ENCODE measurements around the gene IL5RA.

Gene IL5RA

DNA sequence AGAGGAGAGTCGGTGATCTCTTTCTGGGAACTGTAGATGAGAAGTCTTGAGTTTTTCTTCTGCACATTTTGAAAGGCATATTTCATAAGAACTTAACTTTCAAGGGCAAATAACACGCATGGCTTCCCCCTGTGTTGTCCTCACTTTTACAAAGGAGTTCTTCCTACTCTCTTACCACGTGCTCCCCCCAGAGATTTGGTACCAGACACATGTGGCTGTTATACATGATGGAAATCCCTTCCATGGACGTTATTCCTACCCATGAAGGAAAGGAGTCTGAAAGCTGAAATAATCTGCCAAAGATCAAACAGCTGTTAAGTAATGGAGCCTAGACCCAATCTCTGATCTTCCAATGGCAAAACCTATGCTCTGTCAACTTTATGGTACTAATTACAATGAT, 4.4 kb downstream of the IL5RA start:
- no peak for DNase-seq

DNA sequence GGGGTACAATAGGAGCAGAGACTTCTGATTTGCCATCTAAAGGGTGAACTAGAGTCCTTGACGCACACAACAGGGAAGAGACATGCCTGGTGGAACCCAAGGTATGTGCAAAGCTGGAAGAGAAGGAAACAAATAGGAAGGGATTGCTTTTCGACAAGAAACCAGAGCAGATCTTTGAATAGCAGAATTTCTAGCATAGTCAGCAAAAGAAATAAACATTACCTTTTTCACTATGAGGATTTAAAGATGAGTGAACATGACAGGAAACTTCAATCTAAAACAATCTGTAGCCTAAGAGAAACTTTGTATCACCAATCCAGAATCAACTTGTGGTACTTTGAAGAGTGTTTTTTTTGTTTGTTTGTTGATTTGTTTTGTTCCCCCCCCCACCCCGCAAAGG, 4.9 kb downstream of the IL5RA start:
- DNase-seq = no peak

DNA sequence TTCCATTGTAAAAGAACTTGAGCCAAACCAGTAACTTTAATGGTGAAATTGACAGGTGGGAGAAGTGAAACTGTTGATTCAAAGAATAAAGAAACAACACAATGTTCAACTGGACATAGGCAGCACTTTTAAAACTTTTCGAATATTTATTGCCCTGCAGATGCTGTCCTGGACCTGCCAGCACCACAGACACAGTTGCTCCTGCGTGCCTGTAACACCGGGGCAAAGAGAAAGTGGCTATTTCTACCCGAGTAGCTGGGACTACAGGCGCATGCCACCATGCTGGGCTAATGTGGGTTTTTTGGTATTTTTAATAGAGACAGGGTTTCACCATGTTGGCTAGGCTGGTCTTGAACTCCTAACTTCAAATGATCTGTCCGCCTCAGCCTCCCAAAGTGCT, 7.4 kb downstream of the IL5RA start:
- DNase-seq = no peak

DNA sequence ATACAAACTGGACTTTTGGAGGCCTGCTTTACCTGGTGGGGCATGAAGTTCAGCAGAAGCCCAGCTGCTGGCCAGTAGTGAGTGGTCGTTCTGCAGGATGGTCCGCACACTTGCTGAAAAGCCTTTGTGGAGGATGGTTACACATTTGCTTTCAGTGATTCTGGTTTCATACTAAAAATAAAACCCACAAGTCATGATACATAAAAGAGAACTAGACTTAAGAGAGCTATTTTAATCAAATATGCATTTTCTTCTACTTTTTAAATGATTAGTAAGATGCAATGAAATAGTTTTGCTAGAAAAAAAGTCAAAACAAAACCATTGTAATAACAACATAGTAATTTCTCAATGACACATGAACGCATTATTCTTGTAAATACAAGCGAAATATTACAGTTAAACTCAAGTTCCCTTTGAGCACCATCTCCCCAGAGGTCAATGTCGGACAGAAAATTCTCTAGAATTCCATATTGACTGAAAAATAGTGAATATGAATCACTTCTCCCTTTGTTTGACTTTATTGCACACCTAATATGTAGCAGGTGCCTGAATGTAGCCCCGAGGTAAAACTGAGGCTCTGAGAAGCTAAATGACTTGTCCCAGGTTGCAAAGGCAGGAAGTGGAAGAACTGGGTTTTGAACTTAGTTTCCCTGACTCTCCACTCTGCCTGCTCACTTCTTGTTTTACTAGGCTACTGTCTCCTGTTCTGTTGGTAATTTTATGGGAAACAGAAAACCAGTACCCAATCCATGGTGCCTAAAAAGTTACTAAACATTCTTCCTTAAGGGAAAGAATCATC, 8.3 kb downstream of the IL5RA start:
- DNase-seq = no peak

DNA sequence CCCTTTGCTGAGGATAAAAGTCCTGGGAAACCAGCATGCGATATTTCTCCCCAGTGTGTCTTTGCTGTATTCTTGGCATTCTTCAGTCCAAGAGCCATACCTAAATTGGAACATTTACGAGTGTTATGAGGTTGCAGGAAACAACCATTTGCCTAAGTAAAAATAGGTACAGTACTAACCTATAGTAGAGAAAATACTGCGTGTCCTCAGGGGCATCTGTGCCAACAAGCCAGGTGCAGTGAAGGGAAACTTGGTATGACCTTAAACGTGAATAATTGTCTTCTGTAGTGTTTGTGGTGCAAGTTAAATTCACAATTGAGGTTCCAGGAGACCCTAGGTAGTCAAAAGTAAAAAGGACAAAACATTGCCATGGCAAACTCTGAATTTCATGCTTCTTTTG, 12.2 kb downstream of the IL5RA start:
- no peak for DNase-seq

DNA sequence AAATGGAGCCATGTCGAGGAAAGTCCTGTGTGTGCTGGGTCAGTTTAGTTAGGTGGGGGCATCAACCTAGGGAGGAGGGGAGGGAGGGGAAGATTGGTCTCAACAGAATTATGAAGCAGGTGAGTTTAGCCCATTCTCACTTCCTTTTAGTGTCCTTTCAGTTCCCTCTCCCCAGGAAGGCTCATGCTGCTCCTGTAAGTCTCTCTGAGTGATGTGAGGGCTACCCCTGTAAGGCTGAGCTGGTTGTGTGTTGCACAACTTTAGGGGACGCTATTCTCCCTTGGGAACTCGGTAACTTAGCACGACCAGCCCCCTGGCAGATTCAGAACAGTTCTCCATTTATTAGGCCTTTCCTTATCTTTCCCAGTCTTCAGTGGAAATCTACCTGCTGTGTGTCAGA, 21.2 kb downstream of the IL5RA start:
- DNase-seq = no peak

DNA sequence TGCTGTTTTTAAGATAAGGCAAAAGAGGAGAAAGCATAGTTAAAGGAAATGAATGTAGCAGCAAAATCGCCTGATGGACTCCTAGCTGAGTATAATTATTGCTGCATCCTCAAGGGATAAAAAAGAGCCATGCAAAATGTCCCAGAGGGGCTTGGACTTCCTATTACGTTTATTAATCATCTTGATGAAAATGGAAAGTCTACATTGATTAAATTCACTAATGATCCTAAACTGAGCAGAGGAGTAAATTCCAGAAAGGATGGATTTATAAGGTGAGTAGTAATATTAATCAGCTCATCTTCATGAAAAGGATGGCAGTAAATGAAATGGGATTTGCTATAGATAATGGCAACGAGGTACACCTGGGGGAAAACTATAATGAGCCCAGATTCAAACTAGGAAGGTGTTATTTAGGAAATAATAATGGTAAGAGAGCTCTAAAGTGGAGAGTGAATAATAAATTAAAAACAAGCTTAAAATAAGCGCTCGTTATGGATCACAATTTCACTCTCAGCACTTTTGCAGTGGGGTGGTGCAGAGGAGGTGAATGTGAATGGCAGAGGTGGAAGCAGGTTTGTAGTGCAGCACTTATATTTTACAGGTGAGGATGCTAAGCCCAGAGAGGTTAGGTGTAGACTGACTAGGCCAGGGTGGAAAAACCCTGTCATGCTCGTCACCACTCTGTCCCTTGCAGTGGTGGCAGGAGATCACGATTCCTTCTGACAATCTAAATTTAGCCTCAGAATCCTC, 22.3 kb downstream of the IL5RA start:
- DNase-seq = no peak

DNA sequence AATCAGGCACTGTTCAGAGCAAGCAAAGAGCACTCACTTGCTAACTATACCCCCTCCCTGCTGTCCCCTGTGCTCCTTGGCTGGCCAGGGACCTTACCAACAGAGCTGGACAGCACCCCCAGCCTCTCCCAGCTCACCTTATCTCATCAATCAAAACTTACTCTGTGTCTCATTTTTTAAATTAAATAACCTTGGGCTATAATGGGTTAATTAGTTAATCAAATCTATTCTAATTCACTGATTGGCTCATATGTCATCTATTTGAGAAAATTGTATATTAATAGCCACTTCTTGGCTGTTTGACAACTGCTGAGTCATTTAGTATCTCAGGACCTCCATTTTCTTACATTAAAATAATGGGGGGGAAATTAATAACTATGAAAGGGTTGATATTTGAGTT, 22.9 kb downstream of the IL5RA start:
- no peak for DNase-seq

DNA sequence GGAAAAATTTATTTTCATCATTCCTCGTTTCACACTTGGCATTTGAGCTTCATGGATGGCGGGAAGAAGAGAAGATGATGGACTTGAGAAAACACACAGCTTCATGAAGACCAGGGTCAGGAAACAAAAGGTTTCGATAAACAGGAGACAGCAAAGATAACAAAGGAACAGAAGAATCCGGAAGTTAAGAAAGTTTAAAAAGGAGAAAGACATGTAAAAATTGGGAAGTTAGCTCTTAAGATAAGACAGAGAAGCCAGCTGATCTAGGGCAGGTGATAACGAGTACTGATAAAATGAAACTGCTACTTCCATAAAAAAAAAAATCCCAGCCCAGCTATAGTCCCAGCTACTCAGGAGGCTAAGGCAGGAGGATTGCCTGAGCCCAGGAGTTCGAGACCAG, 23.9 kb downstream of the IL5RA start:
- no peak for DNase-seq

DNA sequence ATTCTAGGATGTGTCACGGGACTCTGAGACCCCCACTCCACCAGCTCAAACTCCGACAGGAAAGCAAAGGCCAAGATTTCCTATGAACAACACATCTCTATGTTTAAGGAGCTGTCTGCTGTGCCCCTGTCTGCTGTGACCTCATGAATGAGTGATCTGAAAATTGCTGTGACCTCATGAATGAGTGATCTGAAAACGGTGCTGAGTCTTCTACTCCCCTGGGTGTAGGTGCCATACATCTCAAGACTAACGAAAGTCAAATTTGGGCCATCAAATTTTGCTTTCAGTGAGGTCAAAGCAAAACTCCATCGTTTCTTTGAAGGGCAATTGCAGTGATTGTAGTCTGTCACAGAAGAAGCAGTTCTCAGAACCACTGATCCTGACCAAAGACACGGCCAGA, 24.4 kb downstream of the IL5RA start:
- DNase-seq = no peak

DNA sequence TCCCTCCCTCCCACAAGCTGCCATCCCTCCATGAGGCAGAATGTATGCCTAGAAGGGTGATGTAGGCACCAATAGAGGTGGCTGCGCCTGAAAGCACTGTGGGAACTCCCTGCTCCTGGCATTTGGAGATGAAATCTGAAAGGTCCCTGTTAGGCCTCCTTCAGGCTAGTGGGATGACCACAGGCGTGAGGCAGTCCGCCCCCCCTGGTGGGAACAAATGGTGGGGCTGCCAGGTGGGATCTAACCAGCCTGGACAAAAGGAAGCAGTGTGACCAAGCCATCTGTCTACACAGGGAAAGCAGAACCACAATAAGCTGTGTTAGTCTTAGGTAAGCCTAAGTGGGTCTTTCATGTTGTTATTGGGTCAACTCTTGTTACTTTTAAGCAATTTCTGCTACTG, 25.3 kb downstream of the IL5RA start:
- DNase-seq = no peak

DNA sequence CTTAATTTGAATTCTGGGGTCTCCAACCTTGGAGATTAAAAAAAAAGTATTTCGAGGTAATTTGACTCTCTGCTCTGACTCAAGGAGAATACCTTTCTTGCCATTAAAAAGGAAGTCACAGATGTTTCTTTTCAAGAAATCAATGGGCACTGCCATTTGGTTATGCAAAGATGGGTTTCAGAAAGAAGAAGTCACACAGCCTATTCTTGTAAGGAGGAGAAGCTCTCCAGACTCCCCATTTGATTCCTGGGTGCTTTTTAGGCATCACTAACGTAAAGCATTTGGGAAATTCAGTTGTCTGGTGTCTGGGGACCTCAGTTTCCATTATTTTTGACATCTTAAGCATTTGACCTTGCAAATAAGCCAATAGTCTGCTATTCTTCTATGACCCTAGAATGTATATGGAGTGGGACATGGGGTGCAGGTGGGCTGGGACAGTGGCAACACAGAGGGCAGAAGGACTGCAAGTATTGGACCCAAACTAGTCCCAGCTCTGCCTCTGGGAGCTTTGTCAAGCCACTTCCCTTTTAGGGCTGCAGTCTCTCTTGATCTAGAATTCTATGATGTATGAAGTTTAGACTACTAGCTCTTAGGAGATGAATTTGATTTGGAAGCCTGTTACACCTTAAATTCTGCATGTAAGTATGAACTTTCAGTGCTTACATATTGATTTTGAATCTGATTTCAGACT, 27.8 kb downstream of the IL5RA start:
- no peak for DNase-seq

DNA sequence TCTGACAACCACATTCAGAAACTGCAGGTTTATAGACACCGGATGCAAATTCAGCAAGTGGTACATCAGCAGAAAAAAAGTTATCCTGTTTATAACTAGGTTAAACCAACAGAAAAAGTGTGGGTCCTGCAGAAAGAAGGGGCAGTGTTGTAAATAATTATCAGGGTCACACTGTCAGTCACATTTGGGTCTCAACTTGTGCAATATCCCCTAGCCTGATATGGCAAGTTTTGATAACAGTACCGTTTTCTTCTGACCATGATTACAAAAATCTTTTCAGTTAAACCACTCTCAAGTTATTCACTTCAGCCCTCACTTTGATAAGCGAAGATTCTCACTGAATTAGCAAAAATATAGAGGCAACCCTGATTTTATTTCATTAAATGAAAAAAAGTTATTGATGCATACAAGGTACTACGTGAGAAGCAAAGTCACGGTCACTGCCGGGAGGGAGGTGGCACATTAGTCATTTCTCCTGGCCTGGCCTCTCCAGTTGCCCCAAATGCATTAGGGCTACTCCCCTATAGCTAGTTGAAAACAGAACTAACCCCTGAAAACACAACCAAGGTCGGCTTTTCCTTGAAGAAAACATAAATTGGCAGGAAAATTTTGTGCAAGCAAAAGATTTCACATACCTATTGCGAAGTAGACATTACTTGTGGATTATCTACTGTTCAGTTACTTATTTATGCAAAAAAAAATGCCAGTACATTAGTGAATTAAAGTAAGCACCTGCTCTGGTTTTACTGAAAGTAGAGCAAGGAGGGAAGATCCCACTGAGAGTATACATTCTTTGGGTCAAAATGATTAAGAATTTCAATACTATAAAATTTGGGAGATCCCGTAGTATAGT, 28.6 kb downstream of the IL5RA start:
- DNase-seq = no peak

DNA sequence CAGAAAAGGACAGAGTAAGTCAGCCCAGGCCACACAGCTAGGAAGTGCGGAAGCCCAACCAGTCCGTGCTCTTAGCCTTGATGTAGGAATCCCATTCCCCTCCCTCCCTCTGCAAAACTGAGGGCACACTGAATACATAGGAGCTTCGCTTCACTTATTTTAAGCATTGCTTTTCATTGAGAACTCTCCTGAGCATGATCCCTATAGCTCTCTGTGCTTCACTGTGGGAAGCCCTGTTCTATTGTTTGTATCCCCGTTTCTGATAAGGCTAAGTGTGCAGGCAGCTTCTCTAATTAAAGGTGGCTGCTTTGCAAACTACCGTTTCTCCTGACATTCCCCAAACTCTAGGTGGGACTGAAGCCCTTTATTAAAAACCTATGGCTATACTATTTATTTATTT, 29.9 kb downstream of the IL5RA start:
- no peak for DNase-seq

DNA sequence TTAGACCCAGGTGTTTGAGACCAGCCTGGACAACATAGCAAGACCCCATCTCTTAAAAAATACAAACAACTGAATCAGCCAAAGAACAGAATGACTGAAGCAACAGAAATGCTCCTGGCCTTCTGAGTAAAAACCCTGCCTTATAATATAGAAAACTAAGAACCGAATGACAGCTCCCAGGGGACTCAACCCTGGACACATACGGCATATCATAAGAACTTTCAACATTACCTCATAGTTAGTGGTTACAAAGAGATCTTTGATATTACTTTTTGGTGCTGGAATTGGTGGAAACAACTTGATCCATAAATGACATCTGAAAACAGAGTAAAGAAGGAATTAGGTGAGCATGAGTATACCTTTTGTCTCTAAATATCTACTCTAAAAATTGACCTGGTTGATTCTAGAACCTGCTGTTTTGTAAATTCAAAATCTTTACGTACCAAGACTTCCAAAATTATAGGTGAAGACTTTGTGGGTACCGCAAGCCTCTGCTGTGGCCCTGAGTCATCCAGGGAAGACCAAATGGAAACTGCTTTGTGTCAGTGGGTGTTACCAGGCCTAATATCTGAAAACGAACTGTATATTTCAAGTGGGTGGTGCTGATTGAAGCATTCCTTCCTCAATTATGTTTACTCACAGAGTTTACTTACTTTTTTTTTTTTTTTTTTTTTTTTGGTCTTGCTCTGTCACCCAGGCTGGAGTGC, 35.5 kb downstream of the IL5RA start:
- no peak for DNase-seq

DNA sequence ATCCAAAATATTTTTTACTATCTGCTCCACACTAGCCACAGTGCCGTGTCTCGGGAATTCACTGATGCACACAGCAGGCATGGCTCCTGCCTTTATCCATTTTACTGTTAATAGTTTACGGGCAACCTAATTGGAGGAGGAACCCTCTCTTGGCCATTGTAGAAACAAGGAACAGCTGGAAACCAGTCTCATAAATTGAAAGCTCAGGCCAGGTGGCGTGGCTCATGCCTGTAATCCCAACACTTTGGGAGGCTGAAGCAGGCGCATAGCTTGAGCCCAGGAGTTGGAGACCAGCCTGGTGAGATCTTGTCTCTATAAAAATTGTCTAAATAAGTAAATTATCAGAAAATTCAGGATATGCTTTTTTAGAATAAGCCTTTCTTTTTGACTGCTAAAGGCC, 39.0 kb downstream of the IL5RA start:
- DNase-seq = no peak

DNA sequence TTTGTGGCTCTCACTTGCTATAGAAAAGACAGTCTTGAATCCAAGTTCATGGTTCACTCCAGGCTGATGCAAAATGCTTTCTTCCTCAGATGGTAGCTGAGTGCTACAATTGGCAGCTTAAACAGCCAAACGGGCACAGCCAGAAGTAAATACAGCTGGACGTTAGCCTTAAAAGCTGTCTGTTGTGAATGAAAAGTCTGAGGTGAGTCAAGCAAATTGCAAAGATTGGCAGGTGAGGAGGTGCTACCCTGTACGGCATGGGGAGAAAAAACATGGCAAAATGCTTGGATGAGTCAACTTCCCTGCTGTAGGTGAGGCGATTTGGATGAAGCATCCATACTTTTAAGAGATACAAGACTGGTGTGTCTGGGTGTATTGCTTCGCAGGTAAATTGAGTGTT, 40.5 kb downstream of the IL5RA start:
- DNase-seq = no peak

DNA sequence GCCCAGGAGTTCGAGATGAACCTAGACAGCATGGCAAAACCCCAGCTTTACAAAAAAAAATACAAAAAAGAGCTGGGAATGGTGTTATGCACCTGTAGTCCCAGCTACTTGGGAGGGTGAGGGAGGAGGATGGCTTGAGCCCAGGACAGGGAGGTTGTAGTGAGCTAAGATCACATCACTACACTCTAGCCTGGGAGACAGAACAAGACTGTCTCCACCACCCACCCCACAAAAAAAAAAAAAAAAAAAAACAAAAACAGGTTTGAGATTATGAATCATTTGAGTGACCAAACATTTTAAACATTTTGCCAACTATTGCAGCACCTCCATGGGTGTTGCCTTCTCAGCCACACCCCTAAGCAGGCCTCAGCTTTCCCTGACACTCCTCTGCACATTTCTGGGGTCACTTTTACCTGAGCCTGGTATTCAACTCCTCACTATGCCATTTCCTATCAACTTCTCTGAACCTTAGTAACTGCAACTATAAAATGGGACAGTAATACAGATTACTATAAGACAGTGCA, 41.8 kb downstream of the IL5RA start:
- no peak for DNase-seq

DNA sequence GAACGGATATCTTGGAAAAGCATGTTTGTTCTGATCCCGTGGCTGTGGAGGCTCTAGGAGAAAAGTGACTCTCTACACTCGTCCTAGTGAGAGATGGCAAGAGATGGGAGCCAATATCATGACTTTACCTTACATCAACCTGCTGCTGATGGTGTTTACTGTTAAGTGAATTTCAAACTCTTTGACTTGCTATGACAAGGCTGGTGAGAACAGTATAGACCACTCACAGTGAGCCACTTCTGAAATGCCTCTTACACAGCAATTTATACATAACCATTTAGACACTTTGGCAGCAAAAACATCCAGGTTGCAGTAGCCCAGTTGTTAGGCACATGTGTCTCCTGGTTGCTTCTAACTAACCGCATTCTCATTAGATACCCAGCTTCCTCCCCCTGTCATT, 43.3 kb downstream of the IL5RA start:
- no peak for DNase-seq

DNA sequence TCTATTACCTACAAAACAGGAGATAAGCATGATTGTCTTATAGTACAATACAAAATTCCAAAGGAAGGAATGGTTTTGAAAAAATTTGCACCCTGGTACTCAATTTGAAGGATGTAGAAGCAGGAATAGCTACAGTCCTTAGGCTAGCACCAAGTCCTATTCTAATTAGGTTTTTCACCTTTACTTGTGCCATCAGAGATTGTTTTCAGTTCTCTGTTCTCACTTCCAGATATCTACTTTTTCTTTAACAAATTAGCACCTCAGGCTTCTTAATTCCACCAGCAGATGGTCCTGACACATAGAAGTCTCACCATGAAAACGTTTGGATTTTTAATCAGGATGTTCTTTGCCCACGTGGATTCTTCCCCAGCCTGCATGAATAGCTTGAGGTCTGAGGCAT, 43.8 kb downstream of the IL5RA start:
- DNase-seq = no peak

DNA sequence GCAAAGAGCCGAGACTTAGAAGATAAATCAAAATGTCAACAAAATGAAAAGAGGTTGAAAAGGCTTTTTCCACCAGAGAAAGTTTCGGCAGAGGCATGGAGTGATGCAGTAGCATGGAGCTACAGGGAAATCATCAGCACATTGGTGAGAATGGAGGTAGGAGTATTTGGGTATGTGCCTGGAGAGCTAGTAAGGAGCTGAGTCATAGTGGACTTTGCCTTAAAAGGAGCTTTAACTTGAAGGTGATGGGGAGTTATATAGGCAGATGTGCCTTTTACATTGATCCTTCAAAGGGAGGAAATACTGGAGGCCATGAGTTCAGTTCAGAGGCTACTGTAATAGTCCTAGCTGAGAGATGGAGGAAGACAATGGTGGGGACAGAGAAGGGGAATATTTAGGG, 44.3 kb downstream of the IL5RA start:
- no peak for DNase-seq

DNA sequence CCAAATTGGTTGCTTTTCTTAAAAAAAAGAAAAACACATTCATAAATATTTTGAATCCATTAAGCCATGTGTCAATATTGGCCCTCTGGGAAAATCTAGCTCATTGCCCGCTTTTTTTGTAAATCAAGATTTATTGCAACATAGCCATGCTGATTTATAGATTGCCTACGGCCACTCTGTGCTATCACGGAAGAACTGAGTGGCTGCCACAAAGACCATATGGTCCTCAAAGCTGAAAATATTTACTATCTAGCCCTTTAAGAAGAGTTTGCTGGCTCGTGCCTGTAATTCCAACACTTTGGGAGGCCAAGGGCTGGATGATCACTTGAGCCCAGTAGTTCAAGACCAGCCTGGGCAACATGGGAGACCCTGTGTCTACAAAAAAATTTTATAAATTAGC, 45.9 kb downstream of the IL5RA start:
- no peak for DNase-seq
